HEK293 (cell line): Measurements from ENCODE around the gene PRR5.

Experiments
- CTCF ChIA-PET: fragments of 350-600 bp; formaldehyde crosslinking; extraction: SDS; loops from one replicate; lab custom pipeline; 2021; ENCODE audit warnings: antibody characterized with exemption; lab: Yijun Ruan, JAX
- POLR2A ChIA-PET: fragments of 300-600 bp; formaldehyde crosslinking; extraction: SDS; loops from one replicate; lab custom pipeline; 2020; ENCODE audit warnings: antibody characterized with exemption, inconsistent platforms; lab: Yijun Ruan, JAX
- H3K27ac ChIP-seq: fragments of 200-500 bp; sonication (Bioruptor generic); 2 replicates; pipeline ENCODE4 v1.5.1; 2014; ENCODE audit warnings: low read depth, low read length, control low read depth, inconsistent platforms; ENCODE audit errors: extremely low read depth
- H3K36me3 ChIP-seq, 2 experiments: fragments of 200-500 bp in 1 of 2; sonication (Bioruptor generic) in 1 of 2; 1 replicate in 1 of 2; 2 replicates in 1 of 2; pipeline ENCODE4 v1.5.1; 2014 to 2017; ENCODE audit warnings: inconsistent platforms in 2 of 2, low read length in 2 of 2; ENCODE audit not compliant: control insufficient read depth in 2 of 2, insufficient read depth in 1 of 2
- H3K4me1 ChIP-seq: fragments of 200-500 bp; sonication (Bioruptor generic); 2 replicates; pipeline ENCODE4 v1.5.1; 2014; ENCODE audit warnings: mild to moderate bottlenecking, low read length, inconsistent platforms; ENCODE audit not compliant: control insufficient read depth, insufficient read depth
- H3K4me3 ChIP-seq: 2 replicates; pipeline ENCODE4 v1.5.1; 2011; ENCODE audit warnings: low read depth, mild to moderate bottlenecking, control low read depth, low read length, moderate library complexity
- H3K9me3 ChIP-seq: fragments of 200-500 bp; sonication (Bioruptor generic); 2 replicates; pipeline ENCODE4 v1.5.1; 2014; ENCODE audit warnings: low read depth, low read length, inconsistent platforms; ENCODE audit not compliant: control insufficient read depth, insufficient read depth
- PATZ1 ChIP-seq: fragments of 450-650 bp; formaldehyde crosslinking; IDR thresholded peaks from 2 replicates; pipeline ENCODE4 v1.5.1; 2016; ENCODE audit warnings: missing biosample characterization, missing genetic modification characterization
- SETDB1 ChIP-seq: IDR thresholded peaks from one replicate; pipeline ENCODE4 v1.6.1; 2017; ENCODE audit warnings: mild to moderate bottlenecking, low read length, moderate library complexity, mixed read lengths; ENCODE audit not compliant: insufficient read length
- SP2 ChIP-seq: fragments of 450-650 bp; formaldehyde crosslinking; IDR thresholded peaks from 2 replicates; pipeline ENCODE4 v1.5.1; 2016; ENCODE audit warnings: missing biosample characterization, missing genetic modification characterization
- TRIM28 ChIP-seq: IDR thresholded peaks from 2 replicates; pipeline ENCODE4 v1.6.1; 2011; ENCODE audit warnings: low read length, control low read depth, borderline replicate concordance
- ZNF114 ChIP-seq: fragments of 450-650 bp; formaldehyde crosslinking; IDR thresholded peaks from 2 replicates; pipeline ENCODE4 v1.5.0; 2017; ENCODE audit warnings: missing biosample characterization, missing genetic modification characterization
- ZNF280D ChIP-seq: fragments of 450-650 bp; formaldehyde crosslinking; IDR thresholded peaks from 2 replicates; pipeline ENCODE4 v1.5.1; 2016; ENCODE audit warnings: missing biosample characterization, missing genetic modification characterization
- ZNF341 ChIP-seq: fragments of 450-650 bp; formaldehyde crosslinking; IDR thresholded peaks from 2 replicates; pipeline ENCODE4; 2016; ENCODE audit warnings: low read depth, missing biosample characterization, missing genetic modification characterization
- ZNF510 ChIP-seq: fragments of 450-650 bp; formaldehyde crosslinking; IDR thresholded peaks from 2 replicates; pipeline ENCODE4 v1.5.1; 2018; ENCODE audit warnings: mild to moderate bottlenecking, missing genetic modification characterization, missing biosample characterization; ENCODE audit not compliant: insufficient replicate concordance
- ZNF626 ChIP-seq: fragments of 450-650 bp; sonication (Bioruptor Pico); formaldehyde crosslinking; IDR thresholded peaks from 2 replicates; pipeline ENCODE4 v1.5.1; 2018; ENCODE audit warnings: missing biosample characterization, missing genetic modification characterization, inconsistent platforms
- ZNF677 ChIP-seq: fragments of 450-650 bp; IDR thresholded peaks from 2 replicates; pipeline ENCODE4 v1.5.0; 2018; ENCODE audit warnings: missing biosample characterization, mild to moderate bottlenecking, missing genetic modification characterization, moderate library complexity
- ZNF837 ChIP-seq: fragments of 450-650 bp; formaldehyde crosslinking; IDR thresholded peaks from 2 replicates; pipeline ENCODE4 v1.5.1; 2016; ENCODE audit warnings: missing biosample characterization, missing genetic modification characterization
- TF ChIP-seq, protein P1 (sequence below): fragments of 450-650 bp; formaldehyde crosslinking; IDR thresholded peaks from 2 replicates; pipeline ENCODE4 v1.5.1; 2016; ENCODE audit warnings: missing biosample characterization, missing genetic modification characterization, low read depth
- TF ChIP-seq, protein P2 (sequence below): fragments of 450-650 bp; formaldehyde crosslinking; IDR thresholded peaks from 2 replicates; pipeline ENCODE4 v1.5.1; 2016; ENCODE audit warnings: missing biosample characterization, missing genetic modification characterization, low read depth

Gene PRR5

DNA sequence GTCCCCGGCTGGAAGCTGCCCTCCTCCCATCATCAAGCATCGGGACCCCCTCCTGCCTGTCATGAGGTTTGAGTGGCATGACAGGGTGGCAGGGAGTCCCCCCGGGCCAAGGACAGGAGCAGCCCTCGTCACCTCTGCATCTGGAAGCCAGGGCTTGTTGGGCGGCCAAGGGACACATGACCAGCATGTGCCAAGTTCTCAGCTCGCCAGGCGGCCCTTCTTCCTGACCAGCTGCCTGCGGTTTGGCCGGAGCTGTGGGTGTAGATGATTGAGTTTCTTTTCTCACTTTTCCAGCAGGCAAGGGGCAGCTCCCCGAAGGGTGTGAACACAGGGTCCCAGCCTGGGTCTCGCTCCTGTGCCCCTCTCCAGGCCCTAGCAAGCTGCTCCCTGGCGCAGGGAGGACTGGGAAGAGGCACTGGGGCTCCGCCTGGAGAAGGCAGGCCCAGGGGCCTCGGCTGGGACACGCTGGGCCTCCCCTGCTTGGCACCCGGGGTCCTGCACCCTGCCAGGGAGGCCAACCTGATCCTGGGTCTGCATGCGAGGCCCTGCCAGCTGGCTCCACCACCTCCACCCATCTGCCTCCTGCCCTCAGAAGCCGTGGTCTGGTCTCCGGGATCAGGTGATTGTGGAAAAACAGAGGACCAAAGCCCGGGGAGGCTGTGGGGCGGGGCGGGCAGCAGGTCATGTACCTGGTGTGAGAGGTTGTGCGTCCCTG lies 63.7 kb downstream of the PRR5 start:
- no peaks in the 10 kb centered on the region for H3K9me3 ChIP-seq
- H3K4me3 ChIP-seq, result no peak overlapping the region
- H3K4me1 ChIP-seq, result no peaks in the 10 kb centered on the region
- no peak for TF ChIP-seq PATZ1
- TF ChIP-seq SP2, result 0 out of 2 replicates have a peak, but pooled peaks have one; percentile 1
- no peak for TF ChIP-seq ZNF626 (tag by site-specific recombination)
- no peak for TF ChIP-seq ZNF837 (tag by site-specific recombination)
- TF ChIP-seq ZNF677 (tag by site-specific recombination), result no peak
- TF ChIP-seq ZNF510 (tag by site-specific recombination), result no peak
- ChIA-PET POLR2A (no interaction called here), CTCF (no interaction called here)
- no peaks in the 10 kb centered on the region for H3K36me3 ChIP-seq
- H3K27ac ChIP-seq, result no peak overlapping the region

DNA sequence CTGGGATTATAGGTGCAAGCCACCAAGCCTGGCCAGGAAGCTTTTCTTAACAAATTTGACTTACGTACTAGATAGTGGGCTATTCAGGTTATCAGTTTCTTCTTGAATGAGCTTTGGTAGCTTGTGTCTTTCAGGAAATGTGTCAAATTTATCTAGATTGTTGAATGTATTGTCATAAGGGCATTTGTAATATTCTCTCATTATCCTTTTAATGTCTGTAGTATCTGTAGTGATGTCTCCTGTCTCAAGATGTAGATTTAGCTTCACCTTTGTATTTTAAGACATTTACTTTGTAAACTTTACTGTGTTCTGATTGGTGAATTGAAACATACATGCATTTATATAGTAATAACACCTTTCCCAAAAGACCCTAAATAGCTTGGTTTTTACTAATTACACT lies 71.1 kb downstream of the PRR5 start:
- H3K4me3 ChIP-seq, result no peak overlapping the region
- no peaks in the 10 kb centered on the region for H3K36me3 ChIP-seq
- H3K9me3 ChIP-seq, result peaks cover 3% of the 10 kb centered on the region
- peaks cover 5% of the 10 kb centered on the region; the same call in 1 of the 2 replicates for H3K4me1 ChIP-seq
- CTCF ChIA-PET, result interaction anchor here (0.6 to 1.5 kb wide), 3 partner anchors 46 to 75 kb away, joined by 3 to 6 read pairs (median 3); no protein-coding TSS in a partner anchor
- no peak overlapping the region for H3K27ac ChIP-seq
- TF ChIP-seq, protein P1, sequence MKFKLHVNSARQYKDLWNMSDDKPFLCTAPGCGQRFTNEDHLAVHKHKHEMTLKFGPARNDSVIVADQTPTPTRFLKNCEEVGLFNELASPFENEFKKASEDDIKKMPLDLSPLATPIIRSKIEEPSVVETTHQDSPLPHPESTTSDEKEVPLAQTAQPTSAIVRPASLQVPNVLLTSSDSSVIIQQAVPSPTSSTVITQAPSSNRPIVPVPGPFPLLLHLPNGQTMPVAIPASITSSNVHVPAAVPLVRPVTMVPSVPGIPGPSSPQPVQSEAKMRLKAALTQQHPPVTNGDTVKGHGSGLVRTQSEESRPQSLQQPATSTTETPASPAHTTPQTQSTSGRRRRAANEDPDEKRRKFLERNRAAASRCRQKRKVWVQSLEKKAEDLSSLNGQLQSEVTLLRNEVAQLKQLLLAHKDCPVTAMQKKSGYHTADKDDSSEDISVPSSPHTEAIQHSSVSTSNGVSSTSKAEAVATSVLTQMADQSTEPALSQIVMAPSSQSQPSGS (tag by site-specific recombination), result no peak
- TF ChIP-seq ZNF341 (no peak), ZNF280D (tag by site-specific recombination) (0 out of 2 replicates have a peak, but pooled peaks have one; percentile 51), SETDB1 (peak; percentile 96), ZNF626 (tag by site-specific recombination) (peak; percentile 77; the same call in 1 of the 2 replicates), TRIM28 (peak; percentile 91), ZNF114 (tag by site-specific recombination) (no peak)
- TF ChIP-seq, protein P2, sequence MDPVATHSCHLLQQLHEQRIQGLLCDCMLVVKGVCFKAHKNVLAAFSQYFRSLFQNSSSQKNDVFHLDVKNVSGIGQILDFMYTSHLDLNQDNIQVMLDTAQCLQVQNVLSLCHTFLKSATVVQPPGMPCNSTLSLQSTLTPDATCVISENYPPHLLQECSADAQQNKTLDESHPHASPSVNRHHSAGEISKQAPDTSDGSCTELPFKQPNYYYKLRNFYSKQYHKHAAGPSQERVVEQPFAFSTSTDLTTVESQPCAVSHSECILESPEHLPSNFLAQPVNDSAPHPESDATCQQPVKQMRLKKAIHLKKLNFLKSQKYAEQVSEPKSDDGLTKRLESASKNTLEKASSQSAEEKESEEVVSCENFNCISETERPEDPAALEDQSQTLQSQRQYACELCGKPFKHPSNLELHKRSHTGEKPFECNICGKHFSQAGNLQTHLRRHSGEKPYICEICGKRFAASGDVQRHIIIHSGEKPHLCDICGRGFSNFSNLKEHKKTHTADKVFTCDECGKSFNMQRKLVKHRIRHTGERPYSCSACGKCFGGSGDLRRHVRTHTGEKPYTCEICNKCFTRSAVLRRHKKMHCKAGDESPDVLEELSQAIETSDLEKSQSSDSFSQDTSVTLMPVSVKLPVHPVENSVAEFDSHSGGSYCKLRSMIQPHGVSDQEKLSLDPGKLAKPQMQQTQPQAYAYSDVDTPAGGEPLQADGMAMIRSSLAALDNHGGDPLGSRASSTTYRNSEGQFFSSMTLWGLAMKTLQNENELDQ (tag by site-specific recombination), result no peak
- POLR2A ChIA-PET, result no interaction called here
